GM12878 (cell line): ENCODE data around the gene CTNNA1. TPM values are rescaled to one million over a fixed set of nuclear protein-coding genes. Genes with fewer than 3 reads are reported as not detected.
"Not testable (repeated sequence)": the region's sequence is repeated elsewhere in the genome, so short reads cannot be mapped to it uniquely, and the experiment has no call there.

ENCODE experiments used
- ATAC-seq: fragments of 200-7000 bp; cut with Tn5 transposase; 3 replicates; pipeline ENCODE4 v1.9.1; 2020; ENCODE audit warnings: mild to moderate bottlenecking, moderate library complexity
- BruUV-seq: library from RNA; stranded (reverse); fragments of 400-500 nt; replicated peaks from 2 replicates; lab custom pipeline; 2021; lab: Mats Ljungman, UMichigan
- CTCF ChIA-PET: fragments of 300-600 bp; sonication (Branson Sonifier 250); formaldehyde crosslinking; extraction: SDS; loops from one replicate; lab custom pipeline; 2021; ENCODE audit warnings: inconsistent platforms; lab: Yijun Ruan, JAX
- POLR2A ChIA-PET: fragments of 350-600 bp; formaldehyde crosslinking; extraction: SDS; loops from one replicate; lab custom pipeline; 2021; ENCODE audit warnings: inconsistent platforms; lab: Charles Lee
- RAD21 ChIA-PET: fragments of 300-600 bp; sonication (Branson Sonifier 250); formaldehyde crosslinking; loops from one replicate; lab custom pipeline; 2023; ENCODE audit warnings: antibody characterized with exemption; ENCODE audit not compliant: unreplicated experiment; lab: Charles Lee
- SMC1A ChIA-PET: fragments of 300-600 bp; sonication (Branson Sonifier 250); formaldehyde crosslinking; loops from one replicate; lab custom pipeline; 2023; ENCODE audit not compliant: unreplicated experiment, uncharacterized antibody; lab: Charles Lee
- DNase-seq: peaks from one replicate; pipeline ENCODE4 v3.0.0-alpha.2; 2011; ENCODE audit warnings: low read depth, low spot score
- FAIRE-seq: peaks from 3 replicates; lab custom pipeline; 2011; peaks lifted over from hg19 to GRCh38; lab: Jason Lieb, UNC
- H2AFZ ChIP-seq: 2 replicates; pipeline ENCODE4 v1.6.0; 2011; ENCODE audit warnings: low read depth, low read length, control low read depth; ENCODE audit not compliant: control insufficient read depth
- H3K27ac ChIP-seq: 2 replicates; pipeline ENCODE4 v1.5.1; 2011; ENCODE audit warnings: control low read depth; ENCODE audit not compliant: control insufficient read depth, insufficient read depth
- H3K27me3 ChIP-seq, 2 experiments: replicated peaks in 1 of 2; 2 replicates each; pipeline versions ENCODE4 v1.6.0 to v1.6.1; 2011; ENCODE audit warnings: low read length in 1 of 2; ENCODE audit not compliant: control insufficient read depth in 2 of 2, insufficient read depth in 2 of 2
- H3K36me3 ChIP-seq, 2 experiments: 2 replicates each; pipeline ENCODE4 v1.5.1; 2011; ENCODE audit warnings: low read length in 1 of 2; ENCODE audit not compliant: control insufficient read depth in 2 of 2, insufficient read depth in 2 of 2
- H3K4me1 ChIP-seq: 2 replicates; pipeline ENCODE4 v1.6.1; 2011; ENCODE audit warnings: mild to moderate bottlenecking, low read length, moderate library complexity, mixed read lengths; ENCODE audit not compliant: control insufficient read depth, insufficient read depth
- H3K4me2 ChIP-seq: 2 replicates; pipeline ENCODE4 v1.6.0; 2011; ENCODE audit warnings: control low read depth; ENCODE audit not compliant: control insufficient read depth, insufficient read depth
- H3K4me3 ChIP-seq: fragments of 200-600 bp; sonication (generic); 2 replicates; pipeline ENCODE4 v1.5.1; 2016
- H3K79me2 ChIP-seq: 2 replicates; pipeline ENCODE4 v1.6.0; 2011; ENCODE audit warnings: low read length; ENCODE audit not compliant: control insufficient read depth, insufficient read depth
- H3K9ac ChIP-seq: 2 replicates; pipeline ENCODE4 v1.8.0; 2011; ENCODE audit warnings: low read length, control low read depth, mixed read lengths; ENCODE audit not compliant: control insufficient read depth, insufficient read depth
- H3K9me3 ChIP-seq: replicated peaks from 3 replicates; pipeline ENCODE4 v1.5.1; 2011; ENCODE audit warnings: mild to moderate bottlenecking, low read length; ENCODE audit not compliant: control insufficient read depth, insufficient read depth
- H4K20me1 ChIP-seq: 2 replicates; pipeline ENCODE4 v1.6.0; 2011; ENCODE audit not compliant: control insufficient read depth, insufficient read depth
- WGBS: methylation state at CpG from one replicate; pipeline ENCODE4 v1.1.6; 2016; ENCODE audit warnings: low lambda C conversion rate; ENCODE audit not compliant: insufficient replicate concordance, insufficient coverage; ENCODE audit errors: missing lambda C conversion rate; 5-methylcytosine and 5-hydroxymethylcytosine counted together
- in situ Hi-C: fragments of 300-500 bp; cut with MboI; formaldehyde crosslinking; loops from 9 replicates; pipeline ENCODE4 v1.14.3; 2018; ENCODE audit warnings: mixed read lengths
- intact Hi-C: fragments of 100-400 bp; cut with micrococcal nuclease; formaldehyde crosslinking; loops from one replicate; pipeline ENCODE4 v1.14.2; 2022; ENCODE audit not compliant: unreplicated experiment
- polyA plus RNA-seq, 11 experiments: library from polyadenylated mRNA; depleted of rRNA in 4 of 11; unstranded in 6 of 11; stranded (reverse) in 5 of 11; fragments of >200 nt; fragmentation: Nextera tagmentation in 4 of 11; fragmentation: Illumina TruSeq in 1 of 11; extraction: Ambion mirVana in 4 of 11; extraction: Trizol in 1 of 11; gene quantifications; 1 replicate in 1 of 11; 2 replicates in 10 of 11; pipeline versions ENCODE4 v1.2.1 to v1.2.3, GENCODE V29; 2011 to 2016; ENCODE audit warnings: inconsistent platforms in 2 of 11, missing spikeins in 2 of 11, low read depth in 1 of 11
- total RNA-seq, 4 experiments: library from RNA; depleted of rRNA in 3 of 4; stranded (reverse); fragments of >200 nt in 3 of 4; fragmentation: Illumina TruSeq in 1 of 4; extraction: Trizol in 1 of 4; gene quantifications; 2 replicates each; pipeline versions ENCODE4 v1.2.1 to v1.2.3, GENCODE V29; 2013 to 2021
- TF ChIP-seq, protein P1 (sequence below): fragments of 450-650 bp; IDR thresholded peaks from 2 replicates; pipeline ENCODE4 v1.6.1; 2016; ENCODE audit warnings: mild to moderate bottlenecking
- TF ChIP-seq, protein P2 (sequence below): fragments of 450-650 bp; IDR thresholded peaks from 2 replicates; pipeline ENCODE4 v1.6.1; 2017; ENCODE audit warnings: mild to moderate bottlenecking

CTNNA1 gene
- total and polyA plus RNA-seq, 10 of the 15 experiments (the other 5 are each of a cell fraction or from before 2014, with no cell fraction given): 32.6 to 104 (median 57.7) TPM

DNA sequence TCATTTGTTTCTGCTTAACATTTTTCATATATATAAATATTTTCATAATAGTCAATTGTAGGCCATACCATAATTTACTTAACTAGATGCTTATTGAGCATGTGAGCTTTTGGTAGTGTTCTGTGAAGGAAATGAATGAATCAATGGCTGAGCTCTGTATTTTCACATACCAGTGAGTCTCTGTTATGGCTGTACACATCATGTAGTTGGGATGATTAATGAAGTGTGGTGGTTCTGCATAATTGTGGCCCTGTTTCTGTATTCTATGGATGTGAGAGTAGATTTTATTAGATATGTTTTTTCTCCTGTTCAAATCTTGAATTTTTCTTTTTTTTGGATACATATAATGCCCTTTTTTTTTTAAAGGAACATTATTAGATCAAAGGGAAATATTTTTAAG is 56.2 kb downstream of the CTNNA1 start (continued):
- TF ChIP-seq, protein P1, sequence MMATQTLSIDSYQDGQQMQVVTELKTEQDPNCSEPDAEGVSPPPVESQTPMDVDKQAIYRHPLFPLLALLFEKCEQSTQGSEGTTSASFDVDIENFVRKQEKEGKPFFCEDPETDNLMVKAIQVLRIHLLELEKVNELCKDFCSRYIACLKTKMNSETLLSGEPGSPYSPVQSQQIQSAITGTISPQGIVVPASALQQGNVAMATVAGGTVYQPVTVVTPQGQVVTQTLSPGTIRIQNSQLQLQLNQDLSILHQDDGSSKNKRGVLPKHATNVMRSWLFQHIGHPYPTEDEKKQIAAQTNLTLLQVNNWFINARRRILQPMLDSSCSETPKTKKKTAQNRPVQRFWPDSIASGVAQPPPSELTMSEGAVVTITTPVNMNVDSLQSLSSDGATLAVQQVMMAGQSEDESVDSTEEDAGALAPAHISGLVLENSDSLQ: no peak
- TF ChIP-seq, protein P2, sequence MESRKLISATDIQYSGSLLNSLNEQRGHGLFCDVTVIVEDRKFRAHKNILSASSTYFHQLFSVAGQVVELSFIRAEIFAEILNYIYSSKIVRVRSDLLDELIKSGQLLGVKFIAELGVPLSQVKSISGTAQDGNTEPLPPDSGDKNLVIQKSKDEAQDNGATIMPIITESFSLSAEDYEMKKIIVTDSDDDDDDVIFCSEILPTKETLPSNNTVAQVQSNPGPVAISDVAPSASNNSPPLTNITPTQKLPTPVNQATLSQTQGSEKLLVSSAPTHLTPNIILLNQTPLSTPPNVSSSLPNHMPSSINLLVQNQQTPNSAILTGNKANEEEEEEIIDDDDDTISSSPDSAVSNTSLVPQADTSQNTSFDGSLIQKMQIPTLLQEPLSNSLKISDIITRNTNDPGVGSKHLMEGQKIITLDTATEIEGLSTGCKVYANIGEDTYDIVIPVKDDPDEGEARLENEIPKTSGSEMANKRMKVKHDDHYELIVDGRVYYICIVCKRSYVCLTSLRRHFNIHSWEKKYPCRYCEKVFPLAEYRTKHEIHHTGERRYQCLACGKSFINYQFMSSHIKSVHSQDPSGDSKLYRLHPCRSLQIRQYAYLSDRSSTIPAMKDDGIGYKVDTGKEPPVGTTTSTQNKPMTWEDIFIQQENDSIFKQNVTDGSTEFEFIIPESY: no peak

DNA sequence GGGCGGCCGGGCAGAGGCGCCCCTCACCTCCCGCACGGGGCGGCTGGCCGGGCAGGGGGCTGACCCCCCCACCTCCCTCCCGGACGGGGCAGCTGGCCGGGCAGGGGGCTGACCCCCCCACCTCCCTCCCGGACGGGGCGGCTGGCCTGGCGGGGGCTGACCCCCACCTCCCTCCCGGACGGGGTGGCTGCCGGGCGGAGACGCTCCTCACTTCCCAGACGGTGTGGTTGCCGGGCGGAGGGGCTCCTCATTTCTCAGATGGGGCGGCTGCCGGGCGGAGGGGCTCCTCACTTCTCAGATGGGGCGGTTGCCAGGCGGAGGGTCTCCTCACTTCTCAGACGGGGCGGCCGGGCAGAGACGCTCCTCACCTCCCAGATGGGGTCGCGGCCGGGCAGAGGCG is 57.6 kb downstream of the CTNNA1 start:
- H3K4me2 ChIP-seq, H2AFZ ChIP-seq, H3K27me3 ChIP-seq, POLR2A ChIA-PET, ATAC-seq, H3K9ac ChIP-seq, DNase-seq, H3K79me2 ChIP-seq, intact Hi-C loops, H3K36me3 ChIP-seq, H4K20me1 ChIP-seq, in situ Hi-C loops, H3K4me3 ChIP-seq, SMC1A ChIA-PET, CTCF ChIA-PET, RAD21 ChIA-PET, H3K27ac ChIP-seq, BruUV-seq, FAIRE-seq, H3K9me3 ChIP-seq, H3K4me1 ChIP-seq: not testable (repeated sequence)
- WGBS: 92% methylated on average over 7 of the region's 35 CpGs
